ENCODE data around the gene RFX4. TPM values are rescaled to one million over a fixed set of nuclear protein-coding genes. Genes with fewer than 3 reads are reported as not detected.

Gene RFX4
- total and polyA plus RNA-seq, 2 of the 8 experiments (the other 6 are each of a cell fraction or from before 2014, with no cell fraction given) = 0.06 TPM; not detected in 1

DNA sequence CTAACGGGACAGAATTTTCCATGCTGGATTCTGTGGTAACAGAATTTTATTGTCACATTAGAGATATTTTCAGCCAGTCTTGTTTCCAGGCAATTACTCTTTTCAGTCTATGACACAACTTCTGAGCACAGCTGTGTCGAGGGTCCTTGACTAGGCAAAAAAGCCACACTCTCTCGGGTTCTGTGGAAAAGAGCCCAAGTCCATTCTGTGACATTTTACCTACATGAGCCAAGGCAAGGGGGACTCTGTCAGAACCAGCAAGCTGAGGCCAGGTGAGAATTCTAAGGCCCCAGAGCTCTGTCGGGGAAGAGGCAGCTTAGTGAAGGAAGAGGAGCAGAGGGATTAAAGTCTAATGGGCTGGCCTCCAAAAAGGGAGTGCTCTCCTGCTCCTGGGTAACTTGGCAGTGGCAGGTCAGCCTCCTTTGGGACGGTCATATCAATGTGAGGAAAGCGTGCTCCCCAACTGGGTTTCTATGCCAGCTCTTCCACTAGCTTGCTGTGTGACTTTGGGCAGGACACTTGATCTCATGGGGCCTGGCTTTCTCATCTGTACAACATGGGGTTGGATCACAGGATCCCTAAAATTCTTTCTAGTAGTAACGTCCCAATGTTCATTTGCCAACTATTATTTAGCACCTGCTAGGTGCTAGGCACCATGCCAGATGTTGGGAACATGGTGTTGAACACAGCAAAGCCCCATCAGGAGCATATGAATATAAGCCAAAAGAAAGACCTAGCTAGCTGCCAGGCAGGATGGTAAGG, 175.7 kb downstream of the RFX4 start:
- no peak overlapping the region for H2AK5ac ChIP-seq (ENCODE audit: low read depth, low read length)
- no peak overlapping the region for H3K4me2 ChIP-seq (ENCODE audit: insufficient read depth in 1 of 2, low read depth in 2 of 2, low read length in 2 of 2)
- 0 out of 2 replicates have a peak overlapping the region, but pooled peaks have one; percentile 31 for H2BK15ac ChIP-seq (ENCODE audit: low read length)
- no peak overlapping the region for H3K14ac ChIP-seq (ENCODE audit: insufficient read length)
- no peaks in the 10 kb centered on the region for H3K27me3 ChIP-seq (replicated peaks in 1 of 4; ENCODE audit: control insufficient read depth in 3 of 4, extremely low read depth in 1 of 4, insufficient read depth in 3 of 4, low read length in 3 of 4)
- 91% methylated on average over 7 of the region's 7 CpGs; no CpG with 5 or more reads in 1 of the 2 experiments for WGBS, 2 experiments (ENCODE audit: extremely low coverage in 1 of 2, insufficient coverage in 1 of 2, insufficient read length in 1 of 2, insufficient replicate concordance in 2 of 2, low coverage in 1 of 2, low lambda C conversion rate in 2 of 2, missing lambda C conversion rate in 1 of 2)
- no peak overlapping the region for H4K8ac ChIP-seq (ENCODE audit: extremely low read depth, insufficient read depth, low read length)
- H2BK12ac ChIP-seq (ENCODE audit: low read depth, low read length) = no peak overlapping the region
- H3K27ac ChIP-seq (ENCODE audit: low read depth, low read length) = no peak overlapping the region
- no peaks in the 10 kb centered on the region for H3K9me3 ChIP-seq (ENCODE audit: insufficient read depth in 2 of 2, low read depth in 1 of 2, low read length in 1 of 2)
- H4K20me1 ChIP-seq (replicated peaks in 1 of 2; ENCODE audit: control insufficient read depth in 1 of 2, insufficient read depth in 2 of 2, low read length in 2 of 2) = no peaks in the 10 kb centered on the region
- H3K18ac ChIP-seq (ENCODE audit: extremely low read depth, low read length) = no peak overlapping the region
- 0 out of 2 replicates have a peak overlapping the region, but pooled peaks have one; percentile 24 for H2BK20ac ChIP-seq (ENCODE audit: low read length)
- H3K79me1 ChIP-seq (ENCODE audit: low read depth, low read length) = no peaks in the 10 kb centered on the region
- H2BK5ac ChIP-seq (ENCODE audit: low read depth, low read length) = no peak overlapping the region
- H4K91ac ChIP-seq (replicated peaks; ENCODE audit: insufficient read length, low read length) = no peak overlapping the region
- H3K36me3 ChIP-seq (ENCODE audit: control insufficient read depth in 2 of 4, insufficient read depth in 4 of 4, low read length in 3 of 4) = no peaks in the 10 kb centered on the region
- H2AFZ ChIP-seq (ENCODE audit: low read length) = no peak overlapping the region
- H3K23ac ChIP-seq (ENCODE audit: insufficient read length) = no peak overlapping the region
- H2BK120ac ChIP-seq (replicated peaks; ENCODE audit: low read depth, low read length) = no peak overlapping the region
- CTCF ChIA-PET (ENCODE audit: partially characterized antibody) = interaction anchor here (0.7 to 1.2 kb wide), 4 partner anchors 10 to 49 kb away, joined by 3 to 4 read pairs (median 3); no protein-coding TSS in a partner anchor
- POLR2A ChIA-PET (ENCODE audit: partially characterized antibody) = interaction anchor here (0.9 to 1.1 kb wide), 2 partner anchors 10 to 16 kb away, joined by 3 to 4 read pairs; partner anchors contain the start of gene RIC8B
- no peak overlapping the region for H4K5ac ChIP-seq (ENCODE audit: insufficient read length, low read depth, low read length)
- no peaks in the 10 kb centered on the region for H3K79me2 ChIP-seq (ENCODE audit: control insufficient read depth in 1 of 2, insufficient read depth in 2 of 2, low read length in 2 of 2)
- no peak overlapping the region for H3K4me3 ChIP-seq (ENCODE audit: extremely low read depth in 1 of 4, insufficient read depth in 2 of 4, low read depth in 3 of 4, low read length in 4 of 4)
- H3K4ac ChIP-seq (replicated peaks; ENCODE audit: insufficient read length, low read depth, low read length) = no peak overlapping the region
- DNase-seq (ENCODE audit: low read depth in 1 of 2, low spot score in 2 of 2) = no peak
- no peak overlapping the region for H3K56ac ChIP-seq (replicated peaks; ENCODE audit: insufficient read length, low read depth, low read length)
- H3K9ac ChIP-seq (replicated peaks in 1 of 4; ENCODE audit: extremely low read depth in 1 of 4, low read depth in 3 of 4, low read length in 3 of 4) = no peak overlapping the region
- H3K4me1 ChIP-seq (replicated peaks in 1 of 4; ENCODE audit: control insufficient read depth in 3 of 4, insufficient read depth in 4 of 4, low read length in 3 of 4) = peaks cover 0 to 12% (median 9%) of the 10 kb centered on the region in 4 experiments; a peak in 6 of 7 replicates
- TF ChIP-seq POLR2AphosphoS5 (IDR thresholded peaks at IDR 0.05; ENCODE audit: low read depth, low read length) = no peak
- no peak for TF ChIP-seq RBBP5 (IDR thresholded peaks at IDR 0.05; ENCODE audit: borderline replicate concordance, low read depth, low read length)
- no peak for TF ChIP-seq GTF2F1 (IDR thresholded peaks at IDR 0.05; ENCODE audit: borderline replicate concordance, low read depth, low read length)
- TF ChIP-seq CHD1 (IDR thresholded peaks at IDR 0.05; ENCODE audit: low read depth, low read length) = no peak
- no peaks in the 10 kb centered on the region for H3K23me2 ChIP-seq (ENCODE audit: low read depth, low read length)
- no peak for FAIRE-seq
